SH-SY5Y (cell line): Measurements from ENCODE around the gene DCLK1.

Experiments
- GATA2 ChIP-seq: IDR thresholded peaks from 2 replicates; pipeline ENCODE4 v1.6.1; 2011; ENCODE audit warnings: mild to moderate bottlenecking, low read depth, low read length
- GATA3 ChIP-seq: IDR thresholded peaks from 2 replicates; pipeline ENCODE4 v1.6.1; 2011; ENCODE audit warnings: low read depth, mild to moderate bottlenecking, low read length, moderate library complexity

The DCLK1 gene

GRCh38 chr13:35887115-35887666 is 244.0 kb downstream of the DCLK1 start:
- TF ChIP-seq GATA2 (no peak), GATA3 (no peak)

- TF ChIP-seq GATA2 = no peak
- TF ChIP-seq GATA3 = no peak
Measured at GRCh38 chr13:35886332-35887114, 244.7 kb downstream of the DCLK1 start.

GRCh38 chr13:35884211-35884760 is 246.9 kb downstream of the DCLK1 start:
- TF ChIP-seq GATA3 (no peak), GATA2 (no peak)

GRCh38 chr13:35882722-35883497 is 248.3 kb downstream of the DCLK1 start:
- TF ChIP-seq GATA3 (no peak), GATA2 (no peak)

GRCh38 chr13:35881360-35881759 is 249.8 kb downstream of the DCLK1 start:
- TF ChIP-seq GATA2 (no peak), GATA3 (no peak)

GRCh38 chr13:35879111-35879510 is 252.1 kb downstream of the DCLK1 start:
- TF ChIP-seq GATA3 = no peak
- no peak for TF ChIP-seq GATA2

- TF ChIP-seq GATA2 (no peak), GATA3 (no peak)
Measured at GRCh38 chr13:35876601-35877000, 254.6 kb downstream of the DCLK1 start.

GRCh38 chr13:35874704-35875103 is 256.5 kb downstream of the DCLK1 start:
- no peak for TF ChIP-seq GATA3

GRCh38 chr13:35872369-35872768 is 258.8 kb downstream of the DCLK1 start:
- TF ChIP-seq GATA2 = no peak
- TF ChIP-seq GATA3 = no peak

- TF ChIP-seq GATA3 (no peak), GATA2 (no peak)
Measured at GRCh38 chr13:35871561-35871960, 259.6 kb downstream of the DCLK1 start.

GRCh38 chr13:35866801-35867200 is 264.4 kb downstream of the DCLK1 start:
- TF ChIP-seq GATA2 (no peak), GATA3 (no peak)

GRCh38 chr13:35865341-35866240 is 265.6 kb downstream of the DCLK1 start:
- TF ChIP-seq GATA2 = no peak
- no peak for TF ChIP-seq GATA3

GRCh38 chr13:35860661-35861060 is 270.5 kb downstream of the DCLK1 start:
- no peak for TF ChIP-seq GATA3
- TF ChIP-seq GATA2 = no peak
